HUES64 (cell line): ENCODE measurements around the gene ARHGAP23. TPM values are rescaled to one million over a fixed set of nuclear protein-coding genes. Genes with fewer than 3 reads are reported as not detected.

ENCODE experiments used
- H3K27ac ChIP-seq: 2 replicates; pipeline ENCODE4 v1.7.0; 2013; ENCODE audit warnings: low read depth, low read length, inconsistent platforms
- H3K27me3 ChIP-seq: 2 replicates; pipeline ENCODE4 v1.6.1; 2013; ENCODE audit warnings: mild to moderate bottlenecking, low read length; ENCODE audit not compliant: insufficient read depth
- H3K36me3 ChIP-seq: 2 replicates; pipeline ENCODE4 v1.6.1; 2013; ENCODE audit warnings: mild to moderate bottlenecking, low read length; ENCODE audit not compliant: insufficient read depth
- H3K4me1 ChIP-seq: 2 replicates; pipeline ENCODE4 v1.6.1; 2013; ENCODE audit warnings: mild to moderate bottlenecking, low read length, moderate library complexity; ENCODE audit not compliant: insufficient read depth
- H3K4me3 ChIP-seq: 2 replicates; pipeline ENCODE4 v1.5.1; 2013; ENCODE audit warnings: mild to moderate bottlenecking, low read length, moderate library complexity
- H3K9ac ChIP-seq: 2 replicates; pipeline ENCODE4 v1.6.1; 2013; ENCODE audit warnings: mild to moderate bottlenecking, low read depth, low read length
- H3K9me3 ChIP-seq: 2 replicates; pipeline ENCODE4 v1.6.1; 2013; ENCODE audit warnings: low read depth, low read length; ENCODE audit not compliant: insufficient read depth
- WGBS: fragments of 150-250, 120-280 bp; methylation state at CpG from one replicate; pipeline ENCODE4 v1.1.7; 2013; ENCODE audit warnings: missing lambda C conversion rate; 5-methylcytosine and 5-hydroxymethylcytosine counted together
- polyA plus RNA-seq, 2 experiments: library from polyadenylated mRNA; stranded (reverse); fragments of 50-300 nt; gene quantifications; one replicate each; pipeline ENCODE4 v1.2.3, GENCODE V29; 2013

Gene ARHGAP23, protein sequence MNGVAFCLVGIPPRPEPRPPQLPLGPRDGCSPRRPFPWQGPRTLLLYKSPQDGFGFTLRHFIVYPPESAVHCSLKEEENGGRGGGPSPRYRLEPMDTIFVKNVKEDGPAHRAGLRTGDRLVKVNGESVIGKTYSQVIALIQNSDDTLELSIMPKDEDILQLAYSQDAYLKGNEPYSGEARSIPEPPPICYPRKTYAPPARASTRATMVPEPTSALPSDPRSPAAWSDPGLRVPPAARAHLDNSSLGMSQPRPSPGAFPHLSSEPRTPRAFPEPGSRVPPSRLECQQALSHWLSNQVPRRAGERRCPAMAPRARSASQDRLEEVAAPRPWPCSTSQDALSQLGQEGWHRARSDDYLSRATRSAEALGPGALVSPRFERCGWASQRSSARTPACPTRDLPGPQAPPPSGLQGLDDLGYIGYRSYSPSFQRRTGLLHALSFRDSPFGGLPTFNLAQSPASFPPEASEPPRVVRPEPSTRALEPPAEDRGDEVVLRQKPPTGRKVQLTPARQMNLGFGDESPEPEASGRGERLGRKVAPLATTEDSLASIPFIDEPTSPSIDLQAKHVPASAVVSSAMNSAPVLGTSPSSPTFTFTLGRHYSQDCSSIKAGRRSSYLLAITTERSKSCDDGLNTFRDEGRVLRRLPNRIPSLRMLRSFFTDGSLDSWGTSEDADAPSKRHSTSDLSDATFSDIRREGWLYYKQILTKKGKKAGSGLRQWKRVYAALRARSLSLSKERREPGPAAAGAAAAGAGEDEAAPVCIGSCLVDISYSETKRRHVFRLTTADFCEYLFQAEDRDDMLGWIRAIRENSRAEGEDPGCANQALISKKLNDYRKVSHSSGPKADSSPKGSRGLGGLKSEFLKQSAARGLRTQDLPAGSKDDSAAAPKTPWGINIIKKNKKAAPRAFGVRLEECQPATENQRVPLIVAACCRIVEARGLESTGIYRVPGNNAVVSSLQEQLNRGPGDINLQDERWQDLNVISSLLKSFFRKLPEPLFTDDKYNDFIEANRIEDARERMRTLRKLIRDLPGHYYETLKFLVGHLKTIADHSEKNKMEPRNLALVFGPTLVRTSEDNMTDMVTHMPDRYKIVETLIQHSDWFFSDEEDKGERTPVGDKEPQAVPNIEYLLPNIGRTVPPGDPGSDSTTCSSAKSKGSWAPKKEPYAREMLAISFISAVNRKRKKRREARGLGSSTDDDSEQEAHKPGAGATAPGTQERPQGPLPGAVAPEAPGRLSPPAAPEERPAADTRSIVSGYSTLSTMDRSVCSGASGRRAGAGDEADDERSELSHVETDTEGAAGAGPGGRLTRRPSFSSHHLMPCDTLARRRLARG (N-terminal part only)
- polyA plus RNA-seq (2013, experiment 1 of 2), result 39.3 TPM
- polyA plus RNA-seq (2013, experiment 2 of 2), result 29.3 TPM

- Histone ChIP-seq H3K36me3 (no peaks in the 10 kb centered on the region), H3K27me3 (peaks cover 8% of the 10 kb centered on the region; the same call in 1 of the 2 replicates), H3K4me1 (peaks cover 24% of the 10 kb centered on the region), H3K9ac (peak within 1 kb of the TSS; percentile 53), H3K27ac (peak within 1 kb of the TSS; percentile 71; the same call in 1 of the 2 replicates), H3K4me3 (peak within 1 kb of the TSS; percentile 66), H3K9me3 (no peaks in the 10 kb centered on the region)
- WGBS, result under 1% methylated on average over 37 of the region's 46 CpGs
Measured at GRCh38 chr17:38428112-38428642, at the start of gene ARHGAP23. TSS of gene ARHGAP23 (plus strand) at chr17:38428464. CDS start at chr17:38428486, 22 bp downstream.

GRCh38 chr17:38379448-38379847 lies 48.8 kb upstream of the ARHGAP23 start:
- 100% methylated on average over 1 of the region's 1 CpG for WGBS
- Histone ChIP-seq H3K9me3 (no peaks in the 10 kb centered on the region), H3K4me3 (no peak overlapping the region), H3K27me3 (no peaks in the 10 kb centered on the region), H3K9ac (no peak overlapping the region), H3K36me3 (peaks cover 42% of the 10 kb centered on the region), H3K4me1 (no peaks in the 10 kb centered on the region), H3K27ac (no peak overlapping the region)

- Histone ChIP-seq H3K4me3 (no peak overlapping the region), H3K27me3 (no peaks in the 10 kb centered on the region), H3K9me3 (no peaks in the 10 kb centered on the region), H3K27ac (no peak overlapping the region), H3K9ac (no peak overlapping the region), H3K36me3 (peaks cover 46% of the 10 kb centered on the region), H3K4me1 (no peaks in the 10 kb centered on the region)
- WGBS, result 97% methylated on average over 4 of the region's 4 CpGs
Measured at GRCh38 chr17:38395090-38395489, 33.2 kb upstream of the ARHGAP23 start.

GRCh38 chr17:38397227-38397626 lies 31.0 kb upstream of the ARHGAP23 start:
- 89% methylated on average over 2 of the region's 2 CpGs for WGBS
- Histone ChIP-seq H3K27ac (no peak overlapping the region), H3K4me1 (no peaks in the 10 kb centered on the region), H3K36me3 (peaks cover 67% of the 10 kb centered on the region), H3K9me3 (no peaks in the 10 kb centered on the region), H3K9ac (no peak overlapping the region), H3K27me3 (no peaks in the 10 kb centered on the region), H3K4me3 (no peak overlapping the region)

DNA sequence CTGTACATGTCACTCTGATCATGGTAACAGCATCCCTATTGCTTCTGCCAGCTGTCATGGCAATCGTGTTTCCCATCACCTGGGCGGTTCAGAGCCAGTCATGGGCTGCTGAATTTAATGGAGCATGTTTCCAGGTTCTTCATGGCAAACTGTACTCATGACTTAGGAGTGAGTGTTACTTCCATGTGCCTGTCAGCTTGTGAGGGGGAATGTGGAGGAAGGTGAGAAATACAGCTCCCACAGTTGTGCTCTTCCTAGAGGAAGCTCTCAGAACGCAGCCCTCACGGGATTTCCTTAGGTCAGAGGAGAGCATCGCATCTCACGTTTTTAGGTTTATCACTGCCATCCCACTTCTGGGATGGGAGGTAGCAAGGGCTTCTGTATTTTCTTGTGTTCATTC lies 28.0 kb upstream of the ARHGAP23 start:
- Histone ChIP-seq H3K9me3 (no peaks in the 10 kb centered on the region), H3K27me3 (no peaks in the 10 kb centered on the region), H3K4me1 (peaks cover 22% of the 10 kb centered on the region), H3K4me3 (no peak overlapping the region), H3K27ac (no peak overlapping the region), H3K36me3 (peaks cover 62% of the 10 kb centered on the region), H3K9ac (no peak overlapping the region)
- WGBS, result 93% methylated on average over 6 of the region's 6 CpGs

DNA sequence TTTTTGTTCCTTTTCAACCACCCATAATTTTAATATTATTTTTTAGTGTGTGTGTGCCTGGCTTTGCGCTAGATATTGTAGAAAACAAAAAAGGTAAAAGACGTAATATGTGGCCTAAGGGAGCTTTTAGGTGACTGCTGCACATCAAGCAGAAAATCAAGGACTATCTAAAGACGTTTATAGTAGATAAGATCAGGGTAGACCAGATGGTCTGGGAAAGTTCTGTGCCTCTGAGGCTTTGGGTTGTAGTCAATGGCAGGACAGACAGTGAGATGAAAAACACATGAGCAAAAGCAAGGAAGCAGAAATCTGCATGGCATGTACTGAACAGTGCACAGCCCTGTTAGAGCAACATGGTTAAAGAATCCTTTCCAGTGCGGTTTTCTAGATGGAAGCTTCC lies 26.8 kb upstream of the ARHGAP23 start:
- Histone ChIP-seq H3K9ac (no peak overlapping the region), H3K9me3 (no peaks in the 10 kb centered on the region), H3K4me3 (no peak overlapping the region), H3K4me1 (peaks cover 22% of the 10 kb centered on the region), H3K27me3 (no peaks in the 10 kb centered on the region), H3K27ac (no peak overlapping the region), H3K36me3 (peaks cover 51% of the 10 kb centered on the region)
- WGBS, result 90% methylated on average over 4 of the region's 4 CpGs

GRCh38 chr17:38402897-38403296 lies 25.4 kb upstream of the ARHGAP23 start:
- Histone ChIP-seq H3K27ac (no peak overlapping the region), H3K9ac (no peak overlapping the region), H3K4me1 (peaks cover 22% of the 10 kb centered on the region), H3K4me3 (no peak overlapping the region), H3K27me3 (no peaks in the 10 kb centered on the region), H3K36me3 (peaks cover 36% of the 10 kb centered on the region), H3K9me3 (no peaks in the 10 kb centered on the region)
- WGBS, result 89% methylated on average over 5 of the region's 5 CpGs

GRCh38 chr17:38403491-38403890 lies 24.8 kb upstream of the ARHGAP23 start:
- no peaks in the 10 kb centered on the region for H3K9me3 ChIP-seq
- H3K4me3 ChIP-seq, result no peak overlapping the region
- H3K36me3 ChIP-seq, result peaks cover 34% of the 10 kb centered on the region
- H3K4me1 ChIP-seq, result peaks cover 22% of the 10 kb centered on the region
- 59% methylated on average over 4 of the region's 4 CpGs for WGBS
- no peak overlapping the region for H3K27ac ChIP-seq
- H3K9ac ChIP-seq, result no peak overlapping the region
- H3K27me3 ChIP-seq, result no peaks in the 10 kb centered on the region

DNA sequence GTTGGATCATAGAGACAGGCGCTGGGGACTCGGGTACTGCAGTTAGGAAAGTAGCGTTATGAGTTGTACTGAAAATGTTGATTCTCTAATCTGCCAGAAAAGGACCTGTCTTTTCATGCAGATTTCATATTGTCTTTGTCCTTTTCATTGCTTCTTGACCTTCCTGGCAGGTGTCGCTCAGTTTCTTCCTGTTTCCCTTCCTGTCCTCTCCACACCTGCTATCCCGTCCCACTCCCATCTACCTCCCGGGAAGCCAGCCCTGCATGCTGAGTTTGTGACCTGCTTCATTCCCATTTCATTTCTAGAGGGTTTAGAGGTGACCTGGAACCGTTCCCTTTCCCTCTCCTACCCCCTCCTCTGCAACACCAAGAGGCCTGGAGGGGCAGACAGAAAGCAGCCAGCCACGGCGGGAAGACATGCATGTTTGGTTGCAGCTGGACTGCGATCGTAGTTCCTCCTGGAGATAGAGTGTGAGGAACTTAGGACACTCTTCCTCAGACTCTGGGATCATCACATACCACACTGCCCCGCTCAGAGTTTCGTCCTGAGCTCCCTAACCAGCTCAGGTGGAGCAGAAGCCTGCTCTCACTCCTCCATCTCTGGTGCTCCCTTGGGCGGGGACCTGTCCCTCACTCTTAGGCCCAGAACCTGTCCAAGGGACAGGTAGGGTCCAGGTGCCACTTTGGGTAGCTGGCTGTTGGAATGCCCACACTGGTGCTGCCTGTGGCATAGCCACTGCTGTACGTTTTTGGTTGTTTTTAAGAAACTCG lies 23.9 kb upstream of the ARHGAP23 start:
- no peak overlapping the region for H3K9ac ChIP-seq
- peaks cover 22% of the 10 kb centered on the region for H3K4me1 ChIP-seq
- H3K27me3 ChIP-seq, result no peaks in the 10 kb centered on the region
- H3K36me3 ChIP-seq, result peaks cover 29% of the 10 kb centered on the region
- H3K4me3 ChIP-seq, result no peak overlapping the region
- H3K9me3 ChIP-seq, result no peaks in the 10 kb centered on the region
- no peak overlapping the region; the same call in 1 of the 2 replicates for H3K27ac ChIP-seq
- 62% methylated on average over 16 of the region's 16 CpGs for WGBS

- Histone ChIP-seq H3K9me3 (no peaks in the 10 kb centered on the region), H3K27me3 (no peaks in the 10 kb centered on the region), H3K36me3 (peaks cover 16% of the 10 kb centered on the region), H3K4me3 (no peak overlapping the region), H3K27ac (no peak overlapping the region), H3K9ac (no peak overlapping the region), H3K4me1 (peaks cover 22% of the 10 kb centered on the region)
- WGBS, result 92% methylated on average over 4 of the region's 4 CpGs
Measured at GRCh38 chr17:38405654-38406053, 22.6 kb upstream of the ARHGAP23 start.
